Measurements from ENCODE around the gene SH2D3A.
A peak's percentile ranks its signal among the peaks of the same experiment; 100 is the strongest.

SH2D3A gene

DNA sequence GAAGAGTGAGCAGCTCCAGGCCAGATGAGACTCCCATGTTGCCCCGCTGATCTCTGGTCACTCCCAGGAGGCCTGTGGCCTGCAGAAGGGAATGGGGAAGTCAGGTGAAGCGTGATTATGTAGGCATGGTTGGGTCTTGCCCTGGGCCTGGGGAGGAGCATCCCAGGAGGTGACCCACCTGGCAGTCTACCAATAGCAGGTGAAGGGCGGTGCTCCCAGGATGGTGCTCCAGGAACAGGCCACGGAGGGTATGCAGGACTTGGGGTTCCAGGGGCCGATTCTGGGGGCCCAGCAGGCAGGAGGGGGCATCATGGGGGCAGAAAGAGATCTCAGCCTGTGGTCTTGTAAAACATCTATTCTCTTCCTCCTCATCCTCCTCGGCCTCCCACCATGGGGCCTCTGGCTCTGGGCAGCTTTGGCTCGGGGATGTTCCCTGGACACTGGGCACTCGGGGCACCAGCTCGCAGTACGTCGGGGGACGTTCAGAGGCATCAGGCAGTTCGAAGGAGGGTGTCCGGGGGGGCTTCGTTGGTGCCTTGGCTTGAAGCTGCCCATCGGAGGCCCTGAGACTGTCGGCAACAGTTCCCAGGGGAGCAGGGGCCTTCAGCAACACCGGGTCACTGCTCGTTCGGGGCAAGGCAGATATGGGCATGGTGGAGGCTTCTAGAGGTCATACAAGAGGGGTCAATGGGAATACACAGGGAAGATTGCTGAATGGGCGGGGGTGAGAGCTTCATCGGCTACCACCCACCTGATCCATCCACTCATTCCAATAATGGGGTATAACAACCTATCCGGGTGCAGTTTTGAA is 12.4 kb downstream of the SH2D3A start:
- TF ChIP-seq, protein P1, sequence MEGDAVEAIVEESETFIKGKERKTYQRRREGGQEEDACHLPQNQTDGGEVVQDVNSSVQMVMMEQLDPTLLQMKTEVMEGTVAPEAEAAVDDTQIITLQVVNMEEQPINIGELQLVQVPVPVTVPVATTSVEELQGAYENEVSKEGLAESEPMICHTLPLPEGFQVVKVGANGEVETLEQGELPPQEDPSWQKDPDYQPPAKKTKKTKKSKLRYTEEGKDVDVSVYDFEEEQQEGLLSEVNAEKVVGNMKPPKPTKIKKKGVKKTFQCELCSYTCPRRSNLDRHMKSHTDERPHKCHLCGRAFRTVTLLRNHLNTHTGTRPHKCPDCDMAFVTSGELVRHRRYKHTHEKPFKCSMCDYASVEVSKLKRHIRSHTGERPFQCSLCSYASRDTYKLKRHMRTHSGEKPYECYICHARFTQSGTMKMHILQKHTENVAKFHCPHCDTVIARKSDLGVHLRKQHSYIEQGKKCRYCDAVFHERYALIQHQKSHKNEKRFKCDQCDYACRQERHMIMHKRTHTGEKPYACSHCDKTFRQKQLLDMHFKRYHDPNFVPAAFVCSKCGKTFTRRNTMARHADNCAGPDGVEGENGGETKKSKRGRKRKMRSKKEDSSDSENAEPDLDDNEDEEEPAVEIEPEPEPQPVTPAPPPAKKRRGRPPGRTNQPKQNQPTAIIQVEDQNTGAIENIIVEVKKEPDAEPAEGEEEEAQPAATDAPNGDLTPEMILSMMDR (IDR thresholded peaks at IDR 0.05): no peak
- Mint-ChIP-seq H3K9me3 (no peaks in the 10 kb centered on the region), H3K4me3 (no peak overlapping the region), H3K4me1 (peaks cover 6% of the 10 kb centered on the region), H3K27ac (no peak overlapping the region), H3K36me3 (ENCODE audit: low read depth) (peaks cover 11% of the 10 kb centered on the region), H3K27me3 (ENCODE audit: low read depth, poor library complexity) (peaks cover 11% of the 10 kb centered on the region)
- DNase-seq: no peak

DNA sequence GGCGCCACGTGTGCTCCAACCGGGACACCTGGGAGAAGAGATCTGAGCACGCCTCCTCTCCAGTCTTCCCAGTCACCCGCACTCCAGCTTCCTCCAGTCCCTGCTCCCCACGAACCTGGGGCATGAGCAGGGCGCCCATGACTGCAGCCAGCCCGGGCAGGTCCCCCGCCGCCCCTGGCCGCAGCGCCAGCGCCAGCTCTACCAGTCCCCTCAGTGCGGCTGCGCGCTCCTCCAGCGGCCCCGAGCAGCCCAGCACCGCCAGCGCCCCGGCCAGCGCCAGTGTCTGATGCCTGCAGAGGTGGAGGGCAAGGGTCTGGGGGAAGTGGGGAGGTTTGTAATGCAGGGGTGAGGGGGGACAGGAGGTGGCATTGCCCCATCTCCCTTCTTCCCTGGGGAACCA is 13.1 kb downstream of the SH2D3A start:
- TF ChIP-seq, protein P1 (IDR thresholded peaks at IDR 0.05): no peak
- Mint-ChIP-seq H3K9me3 (no peaks in the 10 kb centered on the region), H3K27ac (no peak overlapping the region), H3K4me3 (no peak overlapping the region), H3K36me3 (ENCODE audit: low read depth) (peaks cover 18% of the 10 kb centered on the region), H3K27me3 (ENCODE audit: low read depth, poor library complexity) (peaks cover 11% of the 10 kb centered on the region), H3K4me1 (peaks cover 9% of the 10 kb centered on the region)
- DNase-seq: no peak

DNA sequence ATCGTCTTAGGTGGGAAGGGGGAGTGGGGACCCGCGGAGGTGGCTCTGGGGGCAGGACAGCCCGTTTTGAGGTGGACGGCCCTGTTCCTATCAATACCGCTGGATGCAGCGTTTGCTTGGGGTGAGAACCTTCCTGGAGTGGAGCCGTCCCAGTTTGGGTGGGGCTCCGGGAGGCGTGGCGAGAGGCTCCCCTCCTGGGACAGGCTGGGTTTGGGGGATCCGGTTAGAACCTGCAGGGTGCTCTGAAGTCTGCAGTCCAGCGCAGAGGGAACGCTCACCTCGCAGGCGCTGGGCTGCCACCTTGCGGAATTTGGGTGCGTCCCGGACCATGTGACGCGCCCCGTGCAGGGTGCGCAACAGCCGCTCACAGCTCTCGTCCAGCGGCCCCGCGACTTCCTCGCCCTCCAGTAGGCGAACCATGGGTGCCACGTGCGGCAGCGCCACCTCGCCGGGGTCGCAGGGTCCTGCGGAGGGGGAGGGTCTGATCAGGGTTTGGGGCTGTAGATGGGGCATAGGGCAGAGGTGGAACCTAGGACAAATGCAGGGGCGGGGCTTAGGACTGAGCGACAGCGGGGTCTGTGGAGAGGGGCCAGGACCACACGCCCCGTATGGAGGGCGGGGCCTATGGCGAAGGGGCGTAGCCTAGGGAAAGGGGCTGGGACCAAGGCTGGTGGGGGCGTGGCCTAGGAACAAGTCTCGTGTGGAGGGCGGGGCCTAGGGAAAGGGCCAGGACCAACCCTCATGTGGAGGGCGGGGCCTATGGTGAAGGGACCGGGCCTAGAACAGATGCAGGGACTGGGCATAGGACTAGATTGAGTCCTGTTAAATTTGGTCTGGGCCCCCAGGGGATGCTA is 13.8 kb downstream of the SH2D3A start:
- DNase-seq: peak; percentile 93

DNA sequence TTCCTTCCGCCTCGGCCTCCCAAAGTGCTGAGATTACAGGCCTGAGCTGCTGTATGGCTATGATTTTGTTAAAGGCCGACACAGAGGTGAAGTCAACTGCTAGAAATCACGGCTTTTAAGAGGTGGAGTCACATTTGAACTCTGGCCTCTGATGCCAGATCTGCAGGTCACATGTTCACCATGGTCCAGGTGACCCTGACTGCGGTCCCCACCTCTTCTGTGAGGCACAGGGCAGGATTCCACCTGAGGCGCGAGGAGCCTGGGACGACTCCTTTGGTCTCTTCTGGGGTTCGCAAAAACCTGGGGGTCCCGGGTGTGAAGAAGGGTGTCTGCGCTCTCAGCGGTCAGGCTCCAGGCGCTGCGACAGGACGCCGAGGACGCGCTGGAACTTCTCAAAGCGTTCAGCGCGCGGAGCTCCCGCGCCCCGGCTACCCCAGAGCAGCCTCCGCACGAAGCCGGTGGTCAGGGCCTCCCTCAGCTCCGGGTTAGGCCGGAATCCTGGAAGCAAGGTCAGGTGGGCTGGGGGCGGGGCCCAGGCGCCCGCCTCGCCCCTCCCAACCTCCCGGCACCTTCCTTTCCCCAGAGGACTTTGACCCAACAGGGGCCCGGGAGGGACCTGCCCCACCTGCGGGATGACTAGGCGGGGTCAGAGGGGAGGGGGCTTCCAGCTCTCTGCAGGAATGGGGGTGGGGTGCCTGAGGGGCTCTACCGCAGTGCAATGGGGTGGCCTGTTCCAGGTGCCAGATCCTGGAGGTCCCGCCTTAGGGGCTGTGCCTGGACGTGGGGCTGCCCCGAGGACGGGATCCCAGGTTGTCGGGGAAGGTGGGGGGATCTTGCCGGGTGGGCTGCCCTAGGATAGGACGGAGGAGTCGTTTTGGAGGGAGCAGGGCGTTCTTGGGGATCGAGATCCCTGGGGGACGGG is 14.7 kb downstream of the SH2D3A start:
- H3K36me3 Mint-ChIP-seq (ENCODE audit: low read depth): peaks cover 33% of the 10 kb centered on the region
- peaks cover 7% of the 10 kb centered on the region for H3K27me3 Mint-ChIP-seq (ENCODE audit: low read depth, poor library complexity)
- TF ChIP-seq, protein P1 (IDR thresholded peaks at IDR 0.05): no peak
- no peaks in the 10 kb centered on the region for H3K9me3 Mint-ChIP-seq
- peak overlapping the region; percentile 73 for H3K4me3 Mint-ChIP-seq
- peak; percentile 66 for DNase-seq
- H3K27ac Mint-ChIP-seq: no peak overlapping the region
- H3K4me1 Mint-ChIP-seq: peaks cover 9% of the 10 kb centered on the region

More for the DNA sequence above, 13.8 kb downstream of the SH2D3A start:
- Mint-ChIP-seq H3K9me3 (no peaks in the 10 kb centered on the region), H3K27ac (no peak overlapping the region), H3K4me3 (peak overlapping the region; percentile 73), H3K36me3 (ENCODE audit: low read depth) (peaks cover 25% of the 10 kb centered on the region), H3K4me1 (peaks cover 9% of the 10 kb centered on the region), H3K27me3 (ENCODE audit: low read depth, poor library complexity) (peaks cover 7% of the 10 kb centered on the region)
- TF ChIP-seq, protein P1 (IDR thresholded peaks at IDR 0.05): peak; percentile 19

DNA sequence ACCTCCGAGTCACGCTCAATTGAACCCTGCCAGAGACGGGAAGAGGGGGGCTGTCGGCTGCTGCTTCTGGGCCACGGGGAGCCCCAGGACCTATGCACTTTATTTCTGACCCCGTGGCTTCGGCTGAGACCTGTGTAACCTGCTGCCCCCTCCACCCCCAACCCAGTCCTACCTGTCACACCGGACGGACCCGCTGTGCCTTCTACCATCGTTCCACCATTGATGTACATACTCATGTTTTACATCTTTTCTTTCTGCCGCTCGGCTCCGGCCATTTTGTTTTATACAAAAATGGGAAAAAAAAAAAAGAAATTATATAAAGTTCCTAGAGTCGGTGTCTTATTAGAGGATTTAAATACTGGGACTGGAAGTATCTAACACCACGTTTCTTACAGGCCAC is 16.0 kb downstream of the SH2D3A start:
- Mint-ChIP-seq H3K27me3 (ENCODE audit: low read depth, poor library complexity) (peaks cover 5% of the 10 kb centered on the region), H3K9me3 (no peaks in the 10 kb centered on the region), H3K4me3 (no peak overlapping the region), H3K27ac (no peak overlapping the region), H3K36me3 (ENCODE audit: low read depth) (peaks cover 46% of the 10 kb centered on the region), H3K4me1 (peaks cover 9% of the 10 kb centered on the region)
- TF ChIP-seq, protein P1 (IDR thresholded peaks at IDR 0.05): no peak
- no peak for DNase-seq

All from nephron progenitor cell (in vitro differentiated cells).